Activated naive CD4-positive, alpha-beta T cell treated with anti-CD3 and anti-CD28 coated beads, Interleukin-2, amount 50 U/mL, for 72 hours (primary cell): ENCODE measurements around the gene EFCAB11. TPM values are rescaled to one million over a fixed set of nuclear protein-coding genes. Genes with fewer than 3 reads are reported as not detected.

Experiments used
- ATAC-seq, 2 donors: fragments of 150-1000 bp; cut with Tn5 transposase; 2 replicates each; pipeline ENCODE4 v1.10.0; 2021; ENCODE audit warnings: mild to moderate bottlenecking in 2 of 2, moderate library complexity in 2 of 2
- DNase-seq, 2 donors: peaks; one replicate each; pipeline ENCODE4 v3.0.0; 2021 to 2022; ENCODE audit warnings: low spot score in 2 of 2
- H3K27ac Mint-ChIP-seq, 2 donors: one replicate each; pipeline ENCODE4 v1.8.0; 2022; ENCODE audit warnings: mild to moderate bottlenecking in 2 of 2, mixed read lengths in 2 of 2
- H3K36me3 Mint-ChIP-seq, 2 donors: one replicate each; pipeline ENCODE4 v1.8.0; 2022; ENCODE audit warnings: mixed read lengths in 2 of 2
- H3K9me3 Mint-ChIP-seq, 2 donors: one replicate each; pipeline ENCODE4 v1.8.0; 2022; ENCODE audit warnings: mixed read lengths in 2 of 2
- total RNA-seq, 2 donors: library from RNA; stranded (reverse); gene quantifications; one replicate each; pipeline ENCODE4 v1.2.3, GENCODE V29; 2022

Gene EFCAB11, protein sequence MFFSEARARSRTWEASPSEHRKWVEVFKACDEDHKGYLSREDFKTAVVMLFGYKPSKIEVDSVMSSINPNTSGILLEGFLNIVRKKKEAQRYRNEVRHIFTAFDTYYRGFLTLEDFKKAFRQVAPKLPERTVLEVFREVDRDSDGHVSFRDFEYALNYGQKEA
- total RNA-seq = 10 to 100 TPM in 1 of 2 donors, 1 to 10 TPM in 1; 8.9 to 12.5 TPM

- ATAC-seq (peak; percentile 81 to 83), DNase-seq (peak; percentile 90 to 97)
- Mint-ChIP-seq H3K9me3 (peaks cover 0 to 3% of the 10 kb centered on the region in 2 donors), H3K27ac (peak within 1 kb of the TSS; percentile 96 to 98), H3K36me3 (peaks cover 28% of the 10 kb centered on the region in 2 donors)
Observed at GRCh38 chr14:89954070-89955021, at the start of gene EFCAB11. Gene EFCAB11 (minus strand): TSS chr14:89954730. CDS start chr14:89954660, 70 bp downstream.

DNA sequence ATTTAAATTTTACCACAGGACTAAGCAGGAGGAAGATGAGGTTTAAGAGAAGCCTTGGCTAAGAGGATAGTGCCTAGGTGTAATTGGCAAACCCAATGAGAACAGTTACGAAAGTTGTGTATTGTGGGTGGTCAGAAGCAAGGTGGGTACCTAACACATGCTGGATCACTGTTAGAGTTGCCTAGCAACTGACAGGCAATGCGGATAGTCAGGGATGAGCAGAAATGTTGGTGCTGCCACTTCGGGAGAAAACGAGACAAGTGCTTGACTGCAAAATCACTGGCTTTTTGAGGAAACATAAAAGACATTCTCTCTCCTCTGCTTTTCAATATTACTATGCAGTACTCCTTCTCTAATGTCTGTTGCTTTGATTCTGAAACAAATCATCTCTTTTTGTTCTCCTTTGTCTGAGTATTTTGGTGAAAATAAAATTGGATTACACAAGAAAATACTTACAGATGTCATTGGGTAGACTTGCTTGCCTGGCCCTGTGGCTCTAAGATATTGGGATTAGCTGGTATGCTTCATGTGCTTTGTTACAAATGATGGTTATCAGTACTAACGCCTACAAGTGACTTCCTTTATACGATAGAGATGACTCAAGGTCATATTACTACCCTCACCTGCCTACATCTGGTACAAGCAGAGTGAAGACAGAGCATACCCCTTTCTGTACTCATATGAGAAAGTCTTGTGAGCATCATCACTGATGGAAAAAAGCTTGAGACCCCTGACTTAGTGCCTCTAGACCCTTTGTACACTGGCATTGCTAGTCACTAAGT lies 49.2 kb upstream of the EFCAB11 start:
- DNase-seq (no peak), ATAC-seq (peak; percentile 37 to 78)
- H3K36me3 Mint-ChIP-seq = peaks cover 14 to 58% of the 10 kb centered on the region in 2 donors
- H3K9me3 Mint-ChIP-seq = no peaks in the 10 kb centered on the region
- peak overlapping the region in 1 of 2 donors; percentile 69 for H3K27ac Mint-ChIP-seq

DNA sequence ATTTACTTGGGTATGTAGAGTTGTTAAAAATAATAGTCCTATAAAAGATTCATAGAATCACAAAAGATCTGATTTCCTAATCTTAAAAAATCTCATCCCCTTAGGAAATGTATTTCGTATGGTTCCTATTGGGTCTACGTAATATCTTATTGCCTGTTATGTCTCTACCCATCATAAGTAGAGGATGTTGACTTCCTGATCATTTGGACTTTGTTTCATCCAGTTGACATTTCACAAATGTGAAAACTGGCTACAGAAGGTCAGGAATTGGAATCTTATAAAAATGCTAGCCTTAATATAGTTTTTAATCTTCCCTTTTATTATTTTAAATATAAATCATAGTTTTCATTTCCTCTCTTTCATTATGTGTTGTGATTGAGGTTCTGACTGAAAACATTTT lies 46.4 kb upstream of the EFCAB11 start:
- no peaks in the 10 kb centered on the region for H3K9me3 Mint-ChIP-seq
- H3K36me3 Mint-ChIP-seq = peaks cover 19 to 41% of the 10 kb centered on the region in 2 donors
- no peak overlapping the region for H3K27ac Mint-ChIP-seq
- ATAC-seq (no peak), DNase-seq (no peak)

GRCh38 chr14:89996963-89997362 lies 42.4 kb upstream of the EFCAB11 start:
- ATAC-seq (no peak), DNase-seq (no peak)
- Mint-ChIP-seq H3K9me3 (no peaks in the 10 kb centered on the region), H3K27ac (no peak overlapping the region), H3K36me3 (peaks cover 25 to 30% of the 10 kb centered on the region in 2 donors)

- peaks cover 22 to 25% of the 10 kb centered on the region in 2 donors for H3K36me3 Mint-ChIP-seq
- H3K9me3 Mint-ChIP-seq = no peaks in the 10 kb centered on the region
- no peak overlapping the region for H3K27ac Mint-ChIP-seq
- DNase-seq = no peak
- no peak for ATAC-seq
Observed at GRCh38 chr14:89992273-89992672, 37.7 kb upstream of the EFCAB11 start.

DNA sequence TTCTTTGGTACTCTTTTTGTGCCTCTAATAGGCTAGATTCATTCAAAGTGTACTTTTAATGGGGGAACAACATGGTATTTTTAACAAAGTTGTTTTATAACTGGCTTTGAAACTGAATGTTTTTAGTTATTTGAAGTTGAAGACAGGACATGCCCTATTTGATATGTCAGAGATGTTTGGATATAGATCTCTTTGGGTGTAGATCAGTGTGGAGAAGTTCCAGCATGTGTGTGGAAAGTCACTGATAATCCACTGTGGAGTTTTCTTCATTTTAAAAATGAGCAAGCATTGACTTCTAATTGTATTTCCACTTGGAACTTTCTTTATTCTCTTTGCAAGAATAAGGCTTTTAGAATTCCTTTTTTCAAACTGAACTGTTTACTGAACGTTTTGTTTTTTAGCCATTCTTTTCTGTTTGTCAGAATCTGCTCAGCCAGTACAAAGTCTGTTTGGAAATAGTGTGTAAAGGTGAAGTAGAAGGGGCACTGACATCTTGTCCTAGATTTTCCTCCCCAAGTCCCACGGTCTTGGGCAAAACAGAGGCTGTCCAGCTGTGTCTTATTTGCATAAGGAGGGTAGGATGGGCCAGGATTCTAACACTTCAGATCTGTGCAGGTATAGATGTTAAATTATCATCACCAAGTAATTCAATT lies 36.2 kb upstream of the EFCAB11 start:
- ATAC-seq (no peak), DNase-seq (no peak)
- Mint-ChIP-seq H3K36me3 (peaks cover 13 to 15% of the 10 kb centered on the region in 2 donors), H3K27ac (no peak overlapping the region), H3K9me3 (no peaks in the 10 kb centered on the region)

DNA sequence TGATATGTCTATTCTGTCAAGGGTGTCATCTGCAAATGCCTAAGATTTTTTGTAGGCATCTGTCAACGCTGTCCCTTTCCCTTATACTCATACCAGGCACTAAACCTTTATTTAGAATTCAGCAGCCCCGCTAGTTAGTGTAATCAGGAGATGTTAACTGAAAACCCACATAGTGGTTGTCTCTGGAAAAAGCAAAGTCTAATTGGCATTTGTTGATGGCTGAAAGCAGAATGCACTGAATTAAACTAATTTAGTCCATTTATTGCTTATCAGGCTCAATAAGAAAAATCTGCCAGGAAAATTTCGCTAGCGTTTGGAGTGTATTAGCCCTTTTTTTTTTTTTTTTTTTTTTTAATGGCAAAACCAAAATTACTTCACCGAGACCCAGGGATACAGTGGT lies 35.7 kb upstream of the EFCAB11 start:
- ATAC-seq = no peak
- no peak for DNase-seq
- peaks cover 10 to 15% of the 10 kb centered on the region in 2 donors for H3K36me3 Mint-ChIP-seq
- no peaks in the 10 kb centered on the region for H3K9me3 Mint-ChIP-seq
- no peak overlapping the region for H3K27ac Mint-ChIP-seq

DNA sequence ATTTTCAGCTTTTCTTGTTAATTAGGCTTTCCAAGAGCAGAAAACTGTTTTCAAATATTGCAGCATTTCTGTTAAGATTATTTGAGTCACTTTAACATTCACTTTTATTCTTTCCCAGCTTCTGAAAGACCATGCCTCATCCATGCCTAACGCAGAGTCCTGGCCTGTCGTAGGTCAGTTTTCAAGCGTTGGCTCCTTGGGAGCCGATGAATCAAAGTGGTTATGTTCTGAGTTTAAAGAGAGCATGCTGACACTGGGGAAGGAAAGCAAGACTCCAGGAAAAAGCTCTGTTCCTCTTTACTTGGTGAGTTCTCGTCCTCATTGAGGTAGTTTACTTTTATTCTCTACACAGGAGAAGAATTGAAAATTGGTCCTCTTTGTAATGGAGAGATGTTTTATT lies 34.3 kb upstream of the EFCAB11 start:
- Mint-ChIP-seq H3K36me3 (peaks cover under 1 to 6% of the 10 kb centered on the region in 2 donors), H3K27ac (no peak overlapping the region), H3K9me3 (no peaks in the 10 kb centered on the region)
- ATAC-seq = no peak
- DNase-seq = no peak

DNA sequence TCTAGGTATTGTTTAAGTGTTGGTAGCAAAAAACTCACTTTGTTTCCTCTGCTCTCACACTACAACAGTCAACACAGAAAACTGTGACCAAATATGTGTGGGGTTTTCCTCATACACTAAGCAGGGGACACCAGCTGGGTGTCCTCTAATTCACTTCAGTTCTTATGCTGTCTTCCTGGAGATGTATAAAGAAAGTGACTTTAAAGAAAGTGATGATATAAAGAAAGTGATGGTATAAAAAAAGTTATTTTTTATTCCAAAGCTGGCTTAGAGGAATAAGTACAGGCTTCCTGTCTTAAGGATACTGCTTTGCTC lies 32.6 kb upstream of the EFCAB11 start:
- no peak for ATAC-seq
- DNase-seq = no peak
- Mint-ChIP-seq H3K27ac (no peak overlapping the region), H3K36me3 (peaks cover 0 to 6% of the 10 kb centered on the region in 2 donors), H3K9me3 (no peaks in the 10 kb centered on the region)

- Mint-ChIP-seq H3K27ac (peak overlapping the region in 1 of 2 donors; percentile 5), H3K9me3 (no peaks in the 10 kb centered on the region), H3K36me3 (peaks cover 0 to 7% of the 10 kb centered on the region in 2 donors)
- DNase-seq = no peak
- no peak for ATAC-seq
Observed at GRCh38 chr14:89986462-89987160, 32.1 kb upstream of the EFCAB11 start.

DNA sequence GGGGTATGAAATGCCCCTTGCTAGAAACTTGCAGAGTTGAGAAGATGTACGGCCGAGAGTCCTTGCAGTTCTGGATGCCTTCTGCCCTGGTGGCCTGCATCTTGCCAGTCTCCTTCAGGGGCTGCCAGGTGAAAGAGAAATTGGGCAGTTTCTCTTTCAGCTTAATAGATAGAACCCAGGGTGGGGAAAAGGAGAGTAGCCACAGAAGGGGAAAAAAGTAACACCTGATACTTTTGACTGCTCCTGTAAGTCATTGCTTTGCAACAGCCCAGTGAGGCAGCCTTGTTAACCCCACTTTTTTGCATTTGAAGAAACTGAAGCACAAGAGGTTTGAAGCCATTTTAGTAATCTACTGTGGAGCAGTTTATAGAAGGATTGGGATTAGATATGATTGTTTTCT lies 28.8 kb upstream of the EFCAB11 start:
- DNase-seq = no peak
- peaks cover 7 to 9% of the 10 kb centered on the region in 2 donors for H3K36me3 Mint-ChIP-seq
- no peak for ATAC-seq

DNA sequence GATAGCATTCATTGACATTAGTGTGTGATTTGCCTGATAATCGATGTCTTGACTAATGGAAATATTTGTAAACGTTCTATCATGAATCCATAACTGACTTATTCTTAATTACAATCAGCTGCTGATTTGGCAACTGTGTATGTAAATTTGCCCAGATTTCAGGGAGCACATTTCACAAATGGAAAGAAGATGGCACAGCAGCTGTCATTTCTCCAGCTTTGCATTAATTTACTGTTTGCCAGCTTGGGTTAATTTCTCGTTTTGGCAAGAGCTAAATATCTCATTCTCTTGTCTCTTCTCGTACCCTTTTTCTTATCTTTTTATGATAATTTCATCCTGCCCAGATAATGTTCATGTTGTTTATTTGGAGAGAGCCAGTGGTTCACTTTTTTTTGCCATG lies 24.1 kb upstream of the EFCAB11 start:
- H3K27ac Mint-ChIP-seq = no peak overlapping the region

More for the DNA sequence above, 28.8 kb upstream of the EFCAB11 start:
- peak overlapping the region in 1 of 2 donors; percentile 10 for H3K27ac Mint-ChIP-seq
- no peaks in the 10 kb centered on the region for H3K9me3 Mint-ChIP-seq

GRCh38 chr14:89977668-89978067 lies 23.1 kb upstream of the EFCAB11 start:
- H3K27ac Mint-ChIP-seq = no peak overlapping the region
- ATAC-seq (no peak), DNase-seq (no peak)
- peaks cover 14 to 19% of the 10 kb centered on the region in 2 donors for H3K36me3 Mint-ChIP-seq
- H3K9me3 Mint-ChIP-seq = no peaks in the 10 kb centered on the region

More for the DNA sequence above, 24.1 kb upstream of the EFCAB11 start:
- DNase-seq (no peak), ATAC-seq (no peak)
- Mint-ChIP-seq H3K36me3 (peaks cover 12 to 14% of the 10 kb centered on the region in 2 donors), H3K9me3 (no peaks in the 10 kb centered on the region)

DNA sequence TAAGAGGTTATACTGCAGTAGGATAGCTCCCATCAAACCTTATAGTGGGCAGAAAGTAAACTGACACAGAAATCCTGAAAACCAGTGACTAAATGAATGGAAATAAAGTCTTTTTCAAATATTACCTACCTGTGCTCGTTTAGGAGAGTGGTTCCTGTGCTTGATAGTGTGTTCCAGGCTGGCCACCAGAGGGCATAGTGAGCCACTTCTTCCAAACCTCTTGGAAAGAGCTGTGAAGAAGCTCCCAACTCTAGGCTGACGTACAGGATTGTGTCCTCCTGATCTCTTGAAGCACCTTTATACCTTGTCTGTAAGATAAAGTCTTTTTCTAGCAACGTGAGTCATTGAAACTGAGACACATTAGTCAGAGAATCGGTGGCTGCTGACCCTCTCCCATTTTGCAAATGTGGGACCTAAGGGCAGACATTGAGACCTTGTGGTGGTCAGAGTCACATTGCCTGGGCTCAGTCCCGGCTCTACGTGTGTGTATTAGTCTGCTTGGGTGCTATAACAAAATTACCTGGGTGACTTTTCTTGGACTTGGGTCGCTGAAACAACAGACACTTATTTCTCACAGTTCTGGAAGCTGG lies 18.8 kb upstream of the EFCAB11 start:
- H3K36me3 Mint-ChIP-seq = peaks cover 18 to 35% of the 10 kb centered on the region in 2 donors
- peak in 1 of 2 donors; percentile 30 for DNase-seq
- no peak overlapping the region for H3K27ac Mint-ChIP-seq
- no peaks in the 10 kb centered on the region for H3K9me3 Mint-ChIP-seq
- ATAC-seq = peak; percentile 67 to 87

- Mint-ChIP-seq H3K27ac (peak overlapping the region; percentile 32 to 94), H3K9me3 (peaks cover 0 to 1% of the 10 kb centered on the region in 2 donors), H3K36me3 (peaks cover 46 to 54% of the 10 kb centered on the region in 2 donors)
- DNase-seq = no peak
- no peak for ATAC-seq
Observed at GRCh38 chr14:89965839-89966238, 11.3 kb upstream of the EFCAB11 start.
